Measurements from ENCODE around the gene GIGYF1. TPM values are rescaled to one million over a fixed set of nuclear protein-coding genes. Genes with fewer than 3 reads are reported as not detected.
A peak's percentile ranks its signal among the peaks of the same experiment; 100 is the strongest.

GIGYF1 gene
- total and polyA plus RNA-seq, 2 of the 13 experiments (the other 11 are each of a cell fraction or from before 2014, with no cell fraction given), result 7.6 to 16.1 TPM

GRCh38 chr7:100719523-100720278 is 25.7 kb upstream of the GIGYF1 start (continued):
- TF ChIP-seq, protein P1, sequence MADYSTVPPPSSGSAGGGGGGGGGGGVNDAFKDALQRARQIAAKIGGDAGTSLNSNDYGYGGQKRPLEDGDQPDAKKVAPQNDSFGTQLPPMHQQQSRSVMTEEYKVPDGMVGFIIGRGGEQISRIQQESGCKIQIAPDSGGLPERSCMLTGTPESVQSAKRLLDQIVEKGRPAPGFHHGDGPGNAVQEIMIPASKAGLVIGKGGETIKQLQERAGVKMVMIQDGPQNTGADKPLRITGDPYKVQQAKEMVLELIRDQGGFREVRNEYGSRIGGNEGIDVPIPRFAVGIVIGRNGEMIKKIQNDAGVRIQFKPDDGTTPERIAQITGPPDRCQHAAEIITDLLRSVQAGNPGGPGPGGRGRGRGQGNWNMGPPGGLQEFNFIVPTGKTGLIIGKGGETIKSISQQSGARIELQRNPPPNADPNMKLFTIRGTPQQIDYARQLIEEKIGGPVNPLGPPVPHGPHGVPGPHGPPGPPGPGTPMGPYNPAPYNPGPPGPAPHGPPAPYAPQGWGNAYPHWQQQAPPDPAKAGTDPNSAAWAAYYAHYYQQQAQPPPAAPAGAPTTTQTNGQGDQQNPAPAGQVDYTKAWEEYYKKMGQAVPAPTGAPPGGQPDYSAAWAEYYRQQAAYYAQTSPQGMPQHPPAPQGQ (CRISPR knock-in tag; IDR thresholded peaks at IDR 0.05; ENCODE audit: borderline replicate concordance), result no peak
- TF ChIP-seq, protein P2, sequence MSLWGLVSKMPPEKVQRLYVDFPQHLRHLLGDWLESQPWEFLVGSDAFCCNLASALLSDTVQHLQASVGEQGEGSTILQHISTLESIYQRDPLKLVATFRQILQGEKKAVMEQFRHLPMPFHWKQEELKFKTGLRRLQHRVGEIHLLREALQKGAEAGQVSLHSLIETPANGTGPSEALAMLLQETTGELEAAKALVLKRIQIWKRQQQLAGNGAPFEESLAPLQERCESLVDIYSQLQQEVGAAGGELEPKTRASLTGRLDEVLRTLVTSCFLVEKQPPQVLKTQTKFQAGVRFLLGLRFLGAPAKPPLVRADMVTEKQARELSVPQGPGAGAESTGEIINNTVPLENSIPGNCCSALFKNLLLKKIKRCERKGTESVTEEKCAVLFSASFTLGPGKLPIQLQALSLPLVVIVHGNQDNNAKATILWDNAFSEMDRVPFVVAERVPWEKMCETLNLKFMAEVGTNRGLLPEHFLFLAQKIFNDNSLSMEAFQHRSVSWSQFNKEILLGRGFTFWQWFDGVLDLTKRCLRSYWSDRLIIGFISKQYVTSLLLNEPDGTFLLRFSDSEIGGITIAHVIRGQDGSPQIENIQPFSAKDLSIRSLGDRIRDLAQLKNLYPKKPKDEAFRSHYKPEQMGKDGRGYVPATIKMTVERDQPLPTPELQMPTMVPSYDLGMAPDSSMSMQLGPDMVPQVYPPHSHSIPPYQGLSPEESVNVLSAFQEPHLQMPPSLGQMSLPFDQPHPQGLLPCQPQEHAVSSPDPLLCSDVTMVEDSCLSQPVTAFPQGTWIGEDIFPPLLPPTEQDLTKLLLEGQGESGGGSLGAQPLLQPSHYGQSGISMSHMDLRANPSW (CRISPR knock-in tag; IDR thresholded peaks at IDR 0.05; ENCODE audit: borderline replicate concordance), result no peak
- TF ChIP-seq, protein P3, sequence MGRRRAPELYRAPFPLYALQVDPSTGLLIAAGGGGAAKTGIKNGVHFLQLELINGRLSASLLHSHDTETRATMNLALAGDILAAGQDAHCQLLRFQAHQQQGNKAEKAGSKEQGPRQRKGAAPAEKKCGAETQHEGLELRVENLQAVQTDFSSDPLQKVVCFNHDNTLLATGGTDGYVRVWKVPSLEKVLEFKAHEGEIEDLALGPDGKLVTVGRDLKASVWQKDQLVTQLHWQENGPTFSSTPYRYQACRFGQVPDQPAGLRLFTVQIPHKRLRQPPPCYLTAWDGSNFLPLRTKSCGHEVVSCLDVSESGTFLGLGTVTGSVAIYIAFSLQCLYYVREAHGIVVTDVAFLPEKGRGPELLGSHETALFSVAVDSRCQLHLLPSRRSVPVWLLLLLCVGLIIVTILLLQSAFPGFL (CRISPR knock-in tag; IDR thresholded peaks at IDR 0.05), result no peak
- TF ChIP-seq SP2 (CRISPR knock-in tag; IDR thresholded peaks at IDR 0.05) (no peak), REL (CRISPR knock-in tag; conservative IDR thresholded peaks at IDR 0.05) (no peak), ZNF101 (CRISPR knock-in tag; IDR thresholded peaks at IDR 0.05; ENCODE audit: borderline replicate concordance, low read depth) (no peak), HOXD1 (CRISPR knock-in tag; IDR thresholded peaks at IDR 0.05) (peak; percentile 47; the same call in 1 of the 2 replicates), FOXJ3 (CRISPR knock-in tag; IDR thresholded peaks at IDR 0.05; ENCODE audit: borderline replicate concordance) (peak; percentile 58; the same call in 1 of the 2 replicates), ZNF121 (CRISPR knock-in tag; IDR thresholded peaks at IDR 0.05) (peak; percentile 46; the same call in 1 of the 2 replicates), ZNF629 (CRISPR knock-in tag; conservative IDR thresholded peaks at IDR 0.05) (peak; percentile 99), ZNF619 (CRISPR knock-in tag; IDR thresholded peaks at IDR 0.05) (no peak; the same call in 1 of the 2 replicates)
- TF ChIP-seq, protein P4, sequence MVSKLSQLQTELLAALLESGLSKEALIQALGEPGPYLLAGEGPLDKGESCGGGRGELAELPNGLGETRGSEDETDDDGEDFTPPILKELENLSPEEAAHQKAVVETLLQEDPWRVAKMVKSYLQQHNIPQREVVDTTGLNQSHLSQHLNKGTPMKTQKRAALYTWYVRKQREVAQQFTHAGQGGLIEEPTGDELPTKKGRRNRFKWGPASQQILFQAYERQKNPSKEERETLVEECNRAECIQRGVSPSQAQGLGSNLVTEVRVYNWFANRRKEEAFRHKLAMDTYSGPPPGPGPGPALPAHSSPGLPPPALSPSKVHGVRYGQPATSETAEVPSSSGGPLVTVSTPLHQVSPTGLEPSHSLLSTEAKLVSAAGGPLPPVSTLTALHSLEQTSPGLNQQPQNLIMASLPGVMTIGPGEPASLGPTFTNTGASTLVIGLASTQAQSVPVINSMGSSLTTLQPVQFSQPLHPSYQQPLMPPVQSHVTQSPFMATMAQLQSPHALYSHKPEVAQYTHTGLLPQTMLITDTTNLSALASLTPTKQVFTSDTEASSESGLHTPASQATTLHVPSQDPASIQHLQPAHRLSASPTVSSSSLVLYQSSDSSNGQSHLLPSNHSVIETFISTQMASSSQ (IDR thresholded peaks at IDR 0.05; ENCODE audit: low read depth), result 0 out of 2 replicates have a peak, but pooled peaks have one; percentile 17
- TF ChIP-seq, protein P4 (CRISPR knock-in tag; IDR thresholded peaks at IDR 0.05; ENCODE audit: borderline replicate concordance), result peak; percentile 37; the same call in 1 of the 2 replicates
- TF ChIP-seq, protein P5, sequence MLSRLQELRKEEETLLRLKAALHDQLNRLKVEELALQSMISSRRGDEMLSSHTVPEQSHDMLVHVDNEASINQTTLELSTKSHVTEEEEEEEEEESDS (CRISPR knock-in tag; IDR thresholded peaks at IDR 0.05; ENCODE audit: borderline replicate concordance), result no peak

All from HepG2 (cell line).